ENCODE data around the gene NISCH.

Gene NISCH

DNA sequence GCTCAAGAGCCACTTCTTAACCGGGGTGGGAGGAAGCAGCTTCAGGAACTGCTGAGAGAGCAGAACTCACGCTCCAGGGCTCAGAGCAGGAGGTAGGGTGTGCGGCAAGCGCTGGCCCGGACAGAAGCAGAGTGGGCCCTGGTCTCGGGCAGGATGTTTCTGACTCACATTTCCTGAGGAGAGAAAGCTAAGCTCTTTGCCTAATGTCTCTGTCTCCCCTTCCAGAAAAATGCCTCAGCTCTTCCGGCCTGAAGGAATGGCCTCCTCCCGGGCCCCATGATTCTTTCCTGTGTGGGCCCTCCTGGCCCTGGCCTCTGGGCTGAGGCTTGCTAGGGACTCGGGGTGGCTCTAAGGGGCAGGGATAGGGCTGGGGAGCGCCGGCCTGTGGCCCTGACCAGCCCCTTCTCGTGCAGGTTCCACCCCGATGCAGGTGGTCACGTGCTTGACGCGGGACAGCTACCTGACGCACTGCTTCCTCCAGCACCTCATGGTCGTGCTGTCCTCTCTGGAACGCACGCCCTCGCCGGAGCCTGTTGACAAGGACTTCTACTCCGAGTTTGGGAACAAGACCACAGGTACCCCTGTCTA is 35.6 kb downstream of the NISCH start:
- no peak for DNase-seq

- DNase-seq, result no peak
These were observed 36.7 kb downstream of the NISCH start for GRCh38 chr3:52492059-52492458.

GRCh38 chr3:52493232-52494017 is 38.0 kb downstream of the NISCH start:
- no peak for DNase-seq

DNA sequence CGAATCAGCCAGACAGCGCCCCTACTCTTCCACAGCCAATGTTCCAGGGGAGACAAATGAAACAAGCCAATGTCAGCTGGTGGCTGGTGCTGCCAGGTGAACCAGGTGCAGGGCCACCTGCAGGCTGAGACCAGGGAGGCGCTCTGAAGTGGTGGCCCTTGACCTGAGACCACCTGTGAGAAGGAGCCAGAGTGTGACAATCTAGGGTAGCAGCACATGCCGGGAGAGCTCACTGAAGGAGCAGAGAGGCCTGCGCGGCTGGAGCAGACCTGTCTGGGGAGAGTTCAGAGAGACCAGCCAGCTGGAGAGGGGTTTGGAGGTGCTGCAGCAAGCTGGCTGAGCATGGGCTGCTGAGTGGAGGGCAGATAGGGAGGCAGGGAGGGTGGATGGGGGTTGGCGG is 39.0 kb downstream of the NISCH start:
- peak; percentile 32 for DNase-seq

GRCh38 chr3:52494886-52495495 is 39.6 kb downstream of the NISCH start, which contains the start of gene STAB1:
Gene STAB1, plus strand, starts transcription at chr3:52495338. Its CDS starts 76 bp downstream, at chr3:52495414.
- DNase-seq, result no peak

DNA sequence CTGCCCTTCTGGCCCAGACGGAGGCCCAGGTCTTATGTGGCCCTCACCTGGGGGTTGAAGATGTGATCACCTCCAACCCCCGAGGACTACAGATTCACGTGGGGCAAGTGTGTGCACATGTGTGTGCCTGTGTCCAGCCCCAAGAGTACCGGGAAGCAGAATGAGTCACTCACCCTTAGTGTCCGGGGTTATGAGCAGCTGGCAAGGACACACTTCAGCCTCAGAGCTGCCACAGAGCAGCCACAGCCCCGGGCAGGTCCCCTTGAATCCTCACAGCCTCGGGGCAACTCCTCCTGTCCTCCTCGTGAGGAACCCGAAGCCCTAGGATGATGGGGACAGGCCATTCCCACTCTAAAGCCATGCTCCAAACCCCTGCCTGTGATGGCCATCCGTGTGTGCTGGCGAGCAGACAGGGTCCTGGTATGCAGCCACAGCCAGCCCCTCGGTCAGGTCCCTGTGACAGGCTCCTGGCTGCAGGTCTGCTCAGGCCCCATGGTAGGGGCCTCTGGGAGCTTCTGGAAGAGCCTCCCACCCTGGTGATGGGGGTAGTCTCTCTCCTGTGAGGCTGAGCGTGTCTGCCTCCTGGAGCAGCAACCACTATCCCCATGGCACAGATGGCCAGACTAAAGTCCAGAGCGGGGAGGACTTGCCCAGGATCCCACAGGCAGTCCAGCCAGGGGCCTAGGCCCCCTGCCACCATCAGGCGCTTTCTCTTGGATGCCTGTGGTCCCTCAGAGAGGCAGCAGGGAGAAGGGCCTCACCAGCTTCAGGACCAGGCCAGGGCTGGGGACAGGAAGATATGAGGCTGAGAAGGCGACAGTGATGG is 40.6 kb downstream of the NISCH start:
- DNase-seq, result no peak

DNA sequence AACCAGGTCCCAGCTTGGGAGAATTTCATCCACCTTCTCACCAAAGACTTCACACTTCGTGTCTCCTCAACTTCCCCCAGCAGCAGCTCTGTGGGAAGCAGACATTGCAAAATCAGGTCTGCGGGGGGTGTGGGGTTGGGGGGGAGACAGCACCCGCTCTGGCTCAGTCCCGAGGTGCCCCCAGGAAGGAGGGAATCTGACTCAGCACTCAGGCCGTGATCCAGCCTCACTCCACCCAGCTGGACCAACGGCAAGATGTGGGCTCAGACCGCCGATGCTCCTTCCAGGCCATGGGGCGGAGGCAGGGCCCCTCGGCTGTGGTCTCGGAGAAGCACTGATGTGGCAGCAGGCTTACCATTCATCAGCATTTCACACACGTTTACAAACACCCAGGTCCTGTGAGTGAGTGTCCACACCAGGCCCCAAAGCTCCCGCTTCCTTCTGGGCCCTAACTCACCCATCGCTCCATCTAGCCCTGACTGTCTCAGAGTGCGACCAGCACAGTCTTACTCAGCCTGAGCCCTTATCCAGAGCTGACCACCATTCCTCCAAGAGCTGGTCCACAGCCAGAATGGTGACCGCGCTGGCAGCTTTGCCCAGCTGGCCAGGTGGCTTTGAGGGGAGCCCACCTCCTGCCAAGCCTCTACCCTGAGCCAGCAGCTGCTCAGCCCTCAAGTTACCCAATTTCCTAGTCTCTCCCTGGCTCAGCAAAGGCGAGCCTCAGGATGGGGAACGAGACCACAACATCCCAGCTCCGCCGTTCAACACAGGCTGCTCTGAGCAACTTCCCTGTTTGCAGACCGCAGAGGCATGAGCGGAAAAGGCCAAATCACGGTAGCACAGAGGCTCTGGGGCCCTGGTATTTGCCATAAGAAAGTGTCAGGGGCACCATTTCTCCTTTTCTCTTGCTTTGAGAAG is 43.0 kb downstream of the NISCH start:
- DNase-seq, result no peak

DNA sequence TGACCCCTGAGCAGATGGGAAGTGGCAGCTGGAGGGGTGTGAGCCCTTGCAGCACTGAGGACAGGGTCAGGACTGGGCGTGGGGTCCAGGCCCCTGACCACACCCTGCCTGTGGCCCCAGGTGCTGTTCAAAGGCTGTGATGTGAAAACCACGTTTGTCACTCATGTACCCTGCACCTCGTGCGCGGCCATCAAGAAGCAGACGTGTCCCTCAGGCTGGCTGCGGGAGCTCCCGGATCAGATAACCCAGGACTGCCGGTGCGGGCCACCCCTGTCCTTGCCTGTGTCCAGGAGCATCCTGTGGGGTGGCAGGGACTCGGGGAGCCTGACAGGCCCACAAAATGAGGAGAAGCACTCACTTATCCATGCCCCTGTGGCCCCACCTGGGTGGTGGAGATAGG is 45.6 kb downstream of the NISCH start:
- DNase-seq, result no peak

GRCh38 chr3:52502001-52502400 is 46.6 kb downstream of the NISCH start:
- DNase-seq, result no peak

DNA sequence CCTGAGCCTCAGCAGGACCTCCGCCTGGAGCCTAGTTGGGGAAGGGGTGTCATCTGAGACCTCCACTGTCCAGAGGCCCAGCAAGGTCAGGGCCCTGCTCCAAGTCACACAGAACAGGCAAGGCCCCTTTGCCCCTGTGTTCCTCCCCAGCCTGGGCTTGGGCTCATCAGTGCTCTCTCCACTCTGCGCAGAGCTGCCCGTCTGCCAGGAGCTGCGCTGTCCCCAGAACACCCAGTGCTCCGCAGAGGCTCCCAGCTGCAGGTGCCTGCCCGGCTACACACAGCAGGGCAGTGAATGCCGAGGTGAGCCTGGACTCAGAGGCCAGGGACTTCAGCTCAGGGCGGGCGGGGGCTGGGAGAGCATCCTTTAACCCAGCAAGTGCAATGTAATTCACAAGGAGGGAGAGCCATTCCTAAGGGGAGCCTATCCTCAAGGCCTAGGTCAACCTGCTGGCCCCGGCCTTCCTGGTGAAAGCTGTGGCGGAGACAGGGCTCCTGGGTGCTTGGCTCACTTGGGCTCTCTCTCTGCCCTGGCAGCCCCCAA is 47.5 kb downstream of the NISCH start:
- DNase-seq, result no peak

DNA sequence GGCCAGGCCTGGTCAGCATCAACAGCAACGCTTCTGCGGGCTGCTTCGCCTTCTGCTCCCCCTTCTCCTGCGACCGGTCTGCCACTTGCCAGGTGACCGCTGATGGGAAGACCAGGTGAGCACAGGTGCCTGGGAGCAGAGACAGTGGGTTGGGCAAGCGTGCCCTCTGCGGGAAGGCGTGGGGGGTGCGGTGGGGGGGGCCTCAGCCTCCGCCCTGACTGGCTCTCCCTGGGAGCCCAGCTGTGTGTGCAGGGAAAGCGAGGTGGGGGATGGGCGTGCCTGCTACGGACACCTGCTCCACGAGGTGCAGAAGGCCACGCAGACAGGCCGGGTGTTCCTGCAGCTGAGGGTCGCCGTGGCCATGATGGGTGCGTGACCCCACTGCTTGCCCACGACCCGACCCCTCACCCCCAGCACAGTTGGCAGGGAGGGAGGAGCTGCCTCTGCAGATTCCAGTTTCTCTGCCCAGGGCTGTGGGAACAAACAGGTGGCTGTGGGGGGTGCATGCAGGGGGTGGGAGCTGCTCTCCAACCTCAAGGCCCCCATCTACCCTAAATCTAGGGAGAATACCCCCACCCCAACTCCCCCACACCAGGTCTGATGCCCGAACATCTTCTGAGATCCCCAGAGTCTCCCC is 48.5 kb downstream of the NISCH start:
- DNase-seq, result peak; percentile 86

DNA sequence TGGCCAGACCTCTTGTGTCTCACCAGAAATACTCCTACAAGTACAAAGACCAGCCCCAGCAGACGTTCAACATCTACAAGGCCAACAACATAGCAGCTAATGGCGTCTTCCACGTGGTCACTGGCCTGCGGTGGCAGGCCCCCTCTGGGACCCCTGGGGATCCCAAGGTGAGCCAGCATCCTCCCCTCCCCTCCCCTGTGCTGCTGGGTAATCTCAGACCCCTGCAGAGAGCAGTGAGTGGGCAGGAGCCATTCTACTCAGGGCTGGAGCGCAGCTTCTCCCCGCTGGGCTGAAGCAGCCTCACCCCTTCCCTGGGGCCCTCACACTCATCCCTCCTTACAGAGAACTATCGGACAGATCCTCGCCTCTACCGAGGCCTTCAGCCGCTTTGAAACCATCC is 49.6 kb downstream of the NISCH start:
- no peak for DNase-seq

GRCh38 chr3:52506266-52506966 is 51.0 kb downstream of the NISCH start:
- no peak for DNase-seq

GRCh38 chr3:52507359-52507758 is 52.0 kb downstream of the NISCH start:
- DNase-seq, result no peak

DNA sequence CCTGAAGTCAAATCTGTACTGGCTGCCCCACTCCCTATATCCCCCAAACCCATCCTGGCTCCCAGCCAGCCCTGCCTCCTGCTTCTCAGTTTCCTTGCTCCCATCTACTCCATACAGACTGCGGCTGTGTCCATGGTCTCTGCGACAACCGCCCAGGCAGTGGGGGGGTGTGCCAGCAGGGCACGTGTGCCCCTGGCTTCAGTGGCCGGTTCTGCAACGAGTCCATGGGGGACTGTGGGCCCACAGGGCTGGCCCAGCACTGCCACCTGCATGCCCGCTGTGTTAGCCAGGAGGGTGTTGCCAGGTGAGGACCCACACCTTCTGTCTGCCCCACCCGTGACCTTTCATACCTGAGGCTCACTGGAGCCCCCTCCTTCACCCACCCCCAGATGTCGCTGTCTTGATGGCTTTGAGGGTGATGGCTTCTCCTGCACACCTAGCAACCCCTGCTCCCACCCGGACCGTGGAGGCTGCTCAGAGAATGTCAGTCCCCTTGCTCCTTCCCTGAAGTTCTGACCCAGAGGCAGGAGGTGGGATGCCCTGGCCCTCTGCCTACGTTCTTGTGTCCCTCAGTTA is 54.4 kb downstream of the NISCH start:
- DNase-seq, result no peak

DNA sequence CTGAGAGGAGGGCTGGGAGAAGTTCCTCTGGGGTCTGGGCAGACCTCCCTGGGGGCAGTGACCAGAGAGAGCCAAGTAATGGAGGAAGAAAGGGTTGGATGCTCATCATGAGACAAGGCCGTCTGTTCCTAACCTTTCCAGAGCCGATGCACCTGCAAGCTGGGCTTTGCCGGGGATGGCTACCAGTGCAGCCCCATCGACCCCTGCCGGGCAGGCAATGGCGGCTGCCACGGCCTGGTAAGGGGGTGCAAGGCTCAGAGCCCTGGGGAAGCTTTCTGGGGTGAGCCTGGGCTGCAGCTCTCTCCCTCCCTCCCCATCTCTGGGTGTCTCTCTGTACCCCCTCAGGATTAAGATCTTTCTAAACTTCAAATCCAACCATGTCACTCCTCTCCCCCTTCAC is 56.1 kb downstream of the NISCH start:
- no peak for DNase-seq

DNA sequence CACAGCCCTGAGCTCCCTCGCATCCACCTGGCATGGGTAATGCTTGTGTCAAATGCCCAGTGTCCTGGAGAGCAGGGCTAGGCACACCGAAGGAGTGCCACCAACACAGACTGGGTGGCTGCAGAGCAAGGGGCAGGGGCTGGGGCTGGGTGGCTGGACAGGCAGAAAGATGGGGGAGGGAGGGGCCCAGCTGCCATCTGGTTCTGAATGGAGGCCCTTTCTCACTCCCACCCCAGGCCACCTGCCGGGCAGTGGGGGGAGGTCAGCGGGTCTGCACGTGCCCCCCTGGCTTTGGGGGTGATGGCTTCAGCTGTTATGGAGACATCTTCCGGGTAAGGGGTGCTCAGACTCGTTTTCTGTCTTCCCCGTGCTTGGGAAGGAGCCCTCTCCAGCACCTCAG is 56.7 kb downstream of the NISCH start:
- no peak for DNase-seq

DNA sequence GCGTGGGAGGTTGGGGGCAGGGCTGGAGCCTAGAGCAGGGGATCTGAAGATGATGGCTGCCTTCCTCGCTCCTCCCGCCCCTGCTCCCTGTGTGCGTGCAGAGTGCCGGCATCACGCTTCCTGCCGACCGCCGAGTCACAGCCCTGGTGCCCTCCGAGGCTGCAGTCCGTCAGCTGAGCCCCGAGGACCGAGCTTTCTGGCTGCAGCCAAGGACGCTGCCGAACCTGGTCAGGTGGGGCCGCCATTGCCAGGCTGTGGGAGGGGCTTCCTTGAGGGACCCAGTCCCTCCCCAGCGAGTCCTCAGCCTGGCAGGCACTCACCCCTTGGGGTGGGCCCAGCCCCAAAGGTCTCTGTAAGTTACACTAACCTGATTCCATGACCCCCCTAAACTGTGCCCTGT is 57.3 kb downstream of the NISCH start:
- no peak for DNase-seq

DNA sequence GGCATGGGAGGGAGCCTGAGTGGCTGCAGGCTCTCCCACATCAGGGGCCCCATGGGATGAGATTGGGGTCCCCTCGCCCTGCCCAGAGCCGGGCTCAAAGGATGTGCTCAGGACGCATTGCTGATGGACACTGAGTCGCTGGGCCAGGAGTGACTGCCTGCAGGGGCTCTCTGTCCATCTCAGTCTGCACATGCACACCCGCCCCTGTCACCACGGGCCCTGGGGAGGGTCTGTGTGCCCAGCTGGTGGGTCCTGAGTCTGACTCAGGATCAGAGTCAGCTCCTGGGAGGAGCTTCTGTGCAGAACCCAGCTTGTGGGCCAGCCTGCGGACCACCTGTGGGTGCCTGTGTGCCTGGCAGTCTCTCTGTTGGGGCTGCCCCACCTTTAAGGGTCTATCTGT is 57.9 kb downstream of the NISCH start:
- DNase-seq, result no peak

- DNase-seq, result no peak
These were observed 59.2 kb downstream of the NISCH start for GRCh38 chr3:52514576-52514975.
